Keratinocyte (primary cell): ENCODE results near the gene KIF25. TPM values are rescaled to one million over a fixed set of nuclear protein-coding genes. Genes with fewer than 3 reads are reported as not detected.

Source experiments
- DNase-seq: peaks from one replicate; pipeline ENCODE4 v3.0.0-alpha.2; 2011; ENCODE audit warnings: low read depth, missing footprints, low spot score
- FAIRE-seq: peaks from 2 replicates; lab custom pipeline; 2011; peaks lifted over from hg19 to GRCh38; lab: Jason Lieb, UNC
- H2AFZ ChIP-seq: 2 replicates; pipeline ENCODE4 v1.6.0; 2012; ENCODE audit warnings: low read length, control low read depth, inconsistent platforms; ENCODE audit not compliant: control insufficient read depth
- H3K27ac ChIP-seq: 2 replicates; pipeline ENCODE4 v1.5.1; 2011; ENCODE audit warnings: low read length; ENCODE audit not compliant: control insufficient read depth, insufficient read depth
- H3K27me3 ChIP-seq: 3 replicates; pipeline ENCODE4 v1.6.0; 2011; ENCODE audit warnings: low read length; ENCODE audit not compliant: control insufficient read depth, insufficient read depth; ENCODE audit errors: extremely low read depth
- H3K36me3 ChIP-seq, 2 experiments: 2 replicates in 1 of 2; 3 replicates in 1 of 2; pipeline ENCODE4 v1.5.1; 2011; ENCODE audit warnings: low read length in 2 of 2, mild to moderate bottlenecking in 1 of 2; ENCODE audit not compliant: control insufficient read depth in 2 of 2, insufficient read depth in 2 of 2; ENCODE audit errors: extremely low read depth in 1 of 2
- H3K4me1 ChIP-seq: 3 replicates; pipeline ENCODE4 v1.5.1; 2011; ENCODE audit warnings: low read length; ENCODE audit not compliant: control insufficient read depth, insufficient read depth; ENCODE audit errors: extremely low read depth
- H3K4me2 ChIP-seq: 3 replicates; pipeline ENCODE4 v1.6.0; 2011; ENCODE audit warnings: low read depth, low read length; ENCODE audit not compliant: control insufficient read depth, insufficient read depth; ENCODE audit errors: extremely low read depth
- H3K4me3 ChIP-seq, 3 experiments: fragments of 200-600 bp in 1 of 3; sonication (generic) in 1 of 3; 2 replicates in 2 of 3; 3 replicates in 1 of 3; pipeline ENCODE4 v1.5.1; 2011 to 2016; ENCODE audit warnings: low read length in 3 of 3, mild to moderate bottlenecking in 3 of 3, control low read depth in 2 of 3, inconsistent platforms in 1 of 3, low read depth in 1 of 3, mixed read lengths in 1 of 3, mixed run types in 1 of 3, moderate library complexity in 1 of 3; ENCODE audit not compliant: control insufficient read depth in 2 of 3, insufficient read depth in 2 of 3; ENCODE audit errors: extremely low read depth in 1 of 3
- H3K79me2 ChIP-seq: 2 replicates; pipeline ENCODE4 v1.6.0; 2012; ENCODE audit warnings: low read length; ENCODE audit not compliant: control insufficient read depth, insufficient read depth
- H3K9ac ChIP-seq: 3 replicates; pipeline ENCODE4 v1.6.0; 2011; ENCODE audit warnings: low read length; ENCODE audit not compliant: control insufficient read depth, insufficient read depth; ENCODE audit errors: extremely low read depth
- H3K9me1 ChIP-seq: 3 replicates; pipeline ENCODE4 v1.6.0; 2011; ENCODE audit warnings: low read length; ENCODE audit not compliant: control insufficient read depth, insufficient read depth; ENCODE audit errors: extremely low read depth
- H3K9me3 ChIP-seq: 2 replicates; pipeline ENCODE4 v1.5.1; 2012; ENCODE audit warnings: low read depth, low read length; ENCODE audit not compliant: control insufficient read depth
- H4K20me1 ChIP-seq: 3 replicates; pipeline ENCODE4 v1.6.0; 2011; ENCODE audit warnings: low read length; ENCODE audit not compliant: control insufficient read depth, insufficient read depth; ENCODE audit errors: extremely low read depth
- EZH2 ChIP-seq: IDR thresholded peaks from one replicate; pipeline ENCODE4 v1.6.1; 2012; ENCODE audit warnings: inconsistent platforms, mild to moderate bottlenecking, low read length, moderate library complexity
- dilution Hi-C: fragments of 300-500 bp; cut with MboI; formaldehyde crosslinking; loops from one replicate; pipeline ENCODE4 v1.7.0; 2020; ENCODE audit warnings: low sequenced_read_pairs; ENCODE audit not compliant: extremely low pct_ligation_motif_present
- polyA plus RNA-seq, 5 experiments: library from polyadenylated mRNA; depleted of rRNA in 3 of 5; stranded (reverse) in 3 of 5; stranded (forward) in 1 of 5; unstranded in 1 of 5; fragments of >200 nt; gene quantifications; 1 replicate in 1 of 5; 2 replicates in 3 of 5; 3 replicates in 1 of 5; pipeline versions ENCODE4 v1.2.1 to v1.2.3, GENCODE V29; 2011 to 2012; ENCODE audit warnings: missing spikeins in 2 of 5, low read depth in 1 of 5, low replicate concordance in 1 of 5
- TF ChIP-seq, protein P1 (sequence below), 3 experiments: IDR thresholded peaks in 1 of 3; conservative IDR thresholded peaks in 1 of 3; optimal IDR thresholded peaks in 1 of 3; 2 replicates in 2 of 3; 3 replicates in 1 of 3; pipeline versions ENCODE3 to v1.5.1; 2011; ENCODE audit warnings: low read length in 3 of 3, mild to moderate bottlenecking in 3 of 3, moderate library complexity in 2 of 3, control low read depth in 1 of 3, inconsistent platforms in 1 of 3; ENCODE audit not compliant: insufficient read depth in 2 of 3; ENCODE audit errors: extremely low read depth in 1 of 3

Gene KIF25
- polyA plus RNA-seq, 1 donor (not counting 4 experiments of a cell fraction or from before 2014, with no cell fraction given), result not detected

DNA sequence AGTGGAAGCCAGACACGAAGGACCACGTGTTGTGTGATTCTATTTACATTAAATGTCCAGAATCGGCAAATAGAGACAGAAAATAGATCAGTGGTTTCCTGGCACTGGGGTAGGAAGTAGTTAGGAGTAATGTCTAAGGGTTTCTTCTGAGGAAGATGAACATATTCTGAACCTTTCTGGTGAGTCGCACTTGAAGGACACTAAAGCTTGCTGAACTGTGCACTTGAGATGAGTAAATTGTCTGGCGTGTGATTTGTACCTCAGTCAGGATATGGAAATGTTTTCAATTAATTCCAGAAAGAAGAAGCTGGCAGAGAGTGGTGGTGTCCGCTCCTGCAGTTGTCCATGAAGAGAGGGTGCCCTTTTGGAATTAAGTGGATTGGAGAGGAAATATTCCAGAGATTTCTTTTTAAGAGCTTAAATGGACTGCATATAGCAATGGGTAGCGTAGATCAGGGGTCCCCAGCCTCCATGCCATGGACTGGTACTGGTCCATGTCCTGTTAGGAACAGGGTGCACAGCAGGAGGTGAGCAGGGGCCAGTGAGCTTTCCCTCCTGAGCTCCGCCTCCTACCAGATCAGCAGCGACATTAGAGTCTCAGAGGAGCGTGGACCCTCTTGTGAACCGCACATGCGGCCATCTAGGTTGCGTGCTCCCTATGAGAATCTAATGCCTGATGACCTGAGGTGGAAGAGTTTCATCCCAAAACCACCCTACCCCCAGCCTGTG is 12.4 kb upstream of the KIF25 start:
- Histone ChIP-seq H3K79me2 (no peaks in the 10 kb centered on the region), H3K4me3 (no peak overlapping the region), H4K20me1 (no peaks in the 10 kb centered on the region), H3K27ac (no peak overlapping the region), H3K4me2 (no peak overlapping the region), H3K9me1 (no peaks in the 10 kb centered on the region), H3K9ac (no peak overlapping the region), H3K9me3 (peaks cover 4% of the 10 kb centered on the region), H3K36me3 (no peaks in the 10 kb centered on the region), H3K4me1 (no peaks in the 10 kb centered on the region), H3K27me3 (no peaks in the 10 kb centered on the region), H2AFZ (no peak overlapping the region)
- FAIRE-seq (no peak), DNase-seq (no peak)
- dilution Hi-C loops, result no loop called here
- TF ChIP-seq EZH2, result no peak
- TF ChIP-seq, protein P1, sequence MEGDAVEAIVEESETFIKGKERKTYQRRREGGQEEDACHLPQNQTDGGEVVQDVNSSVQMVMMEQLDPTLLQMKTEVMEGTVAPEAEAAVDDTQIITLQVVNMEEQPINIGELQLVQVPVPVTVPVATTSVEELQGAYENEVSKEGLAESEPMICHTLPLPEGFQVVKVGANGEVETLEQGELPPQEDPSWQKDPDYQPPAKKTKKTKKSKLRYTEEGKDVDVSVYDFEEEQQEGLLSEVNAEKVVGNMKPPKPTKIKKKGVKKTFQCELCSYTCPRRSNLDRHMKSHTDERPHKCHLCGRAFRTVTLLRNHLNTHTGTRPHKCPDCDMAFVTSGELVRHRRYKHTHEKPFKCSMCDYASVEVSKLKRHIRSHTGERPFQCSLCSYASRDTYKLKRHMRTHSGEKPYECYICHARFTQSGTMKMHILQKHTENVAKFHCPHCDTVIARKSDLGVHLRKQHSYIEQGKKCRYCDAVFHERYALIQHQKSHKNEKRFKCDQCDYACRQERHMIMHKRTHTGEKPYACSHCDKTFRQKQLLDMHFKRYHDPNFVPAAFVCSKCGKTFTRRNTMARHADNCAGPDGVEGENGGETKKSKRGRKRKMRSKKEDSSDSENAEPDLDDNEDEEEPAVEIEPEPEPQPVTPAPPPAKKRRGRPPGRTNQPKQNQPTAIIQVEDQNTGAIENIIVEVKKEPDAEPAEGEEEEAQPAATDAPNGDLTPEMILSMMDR (optimal IDR thresholded peaks at IDR 0.05 in 1 of 3, IDR thresholded peaks at IDR 0.05 in 1 of 3, conservative IDR thresholded peaks at IDR 0.05 in 1 of 3; ENCODE audit: extremely low read depth in 1 of 3, insufficient read depth in 2 of 3, low read length in 3 of 3), result no peak

DNA sequence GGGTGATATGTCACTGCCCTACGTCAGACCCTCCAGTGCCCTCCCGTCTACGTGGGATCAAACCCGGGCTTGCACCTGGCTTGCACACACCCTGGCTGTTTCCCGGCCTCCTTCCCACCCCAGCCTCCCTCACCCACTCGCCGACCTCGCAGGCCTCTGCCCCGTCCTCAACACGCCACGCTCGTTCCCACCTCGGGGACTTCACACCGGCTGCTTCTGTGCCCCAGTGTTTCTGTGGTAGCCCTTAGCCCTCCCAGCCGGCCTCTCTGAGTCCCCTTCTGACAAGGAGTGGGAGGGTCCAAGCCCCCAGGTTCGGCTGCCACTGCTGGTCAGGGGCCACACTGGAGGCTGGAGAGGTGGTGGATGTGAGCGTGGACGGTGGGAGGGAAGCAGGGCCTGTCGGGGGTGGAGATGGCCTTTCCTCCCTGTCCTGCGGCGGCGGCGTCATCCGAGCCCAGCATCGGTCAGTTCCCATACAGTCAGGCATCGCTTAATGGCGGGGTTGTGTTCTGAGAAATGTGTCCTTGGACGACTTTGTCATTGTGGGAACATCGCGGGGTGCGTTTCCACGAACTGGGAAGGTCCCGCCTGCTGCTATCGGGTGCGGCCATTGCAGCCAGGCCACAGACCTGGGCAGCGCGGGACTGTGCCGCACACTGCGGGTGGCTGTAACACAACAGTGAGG is 11.4 kb upstream of the KIF25 start:
- no peaks in the 10 kb centered on the region for H3K27me3 ChIP-seq
- H4K20me1 ChIP-seq, result no peaks in the 10 kb centered on the region
- no peaks in the 10 kb centered on the region for H3K9me1 ChIP-seq
- H3K9me3 ChIP-seq, result peaks cover 5% of the 10 kb centered on the region
- H3K79me2 ChIP-seq, result no peaks in the 10 kb centered on the region
- H3K4me2 ChIP-seq, result no peak overlapping the region
- no peak overlapping the region for H3K9ac ChIP-seq
- dilution Hi-C loops, result no loop called here
- H2AFZ ChIP-seq, result no peak overlapping the region
- FAIRE-seq, result no peak
- TF ChIP-seq, protein P1 (optimal IDR thresholded peaks at IDR 0.05 in 1 of 3, IDR thresholded peaks at IDR 0.05 in 1 of 3, conservative IDR thresholded peaks at IDR 0.05 in 1 of 3; ENCODE audit: extremely low read depth in 1 of 3, insufficient read depth in 2 of 3, low read length in 3 of 3), result no peak
- TF ChIP-seq EZH2, result no peak
- H3K27ac ChIP-seq, result no peak overlapping the region
- no peaks in the 10 kb centered on the region for H3K4me1 ChIP-seq
- no peak for DNase-seq
- H3K36me3 ChIP-seq, result no peaks in the 10 kb centered on the region
- no peak overlapping the region for H3K4me3 ChIP-seq
